Measurements from ENCODE around the gene CDH22. TPM values are rescaled to one million over a fixed set of nuclear protein-coding genes. Genes with fewer than 3 reads are reported as not detected.

Gene CDH22
- total RNA-seq, 4 donors from 2014 or later, result not detected

- no peak overlapping the region for H3K27ac ChIP-seq
- DNase-seq, result no peak
- TF ChIP-seq, protein P1, sequence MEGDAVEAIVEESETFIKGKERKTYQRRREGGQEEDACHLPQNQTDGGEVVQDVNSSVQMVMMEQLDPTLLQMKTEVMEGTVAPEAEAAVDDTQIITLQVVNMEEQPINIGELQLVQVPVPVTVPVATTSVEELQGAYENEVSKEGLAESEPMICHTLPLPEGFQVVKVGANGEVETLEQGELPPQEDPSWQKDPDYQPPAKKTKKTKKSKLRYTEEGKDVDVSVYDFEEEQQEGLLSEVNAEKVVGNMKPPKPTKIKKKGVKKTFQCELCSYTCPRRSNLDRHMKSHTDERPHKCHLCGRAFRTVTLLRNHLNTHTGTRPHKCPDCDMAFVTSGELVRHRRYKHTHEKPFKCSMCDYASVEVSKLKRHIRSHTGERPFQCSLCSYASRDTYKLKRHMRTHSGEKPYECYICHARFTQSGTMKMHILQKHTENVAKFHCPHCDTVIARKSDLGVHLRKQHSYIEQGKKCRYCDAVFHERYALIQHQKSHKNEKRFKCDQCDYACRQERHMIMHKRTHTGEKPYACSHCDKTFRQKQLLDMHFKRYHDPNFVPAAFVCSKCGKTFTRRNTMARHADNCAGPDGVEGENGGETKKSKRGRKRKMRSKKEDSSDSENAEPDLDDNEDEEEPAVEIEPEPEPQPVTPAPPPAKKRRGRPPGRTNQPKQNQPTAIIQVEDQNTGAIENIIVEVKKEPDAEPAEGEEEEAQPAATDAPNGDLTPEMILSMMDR (IDR thresholded peaks at IDR 0.05), result no peak
- no peak for TF ChIP-seq POLR2A (IDR thresholded peaks at IDR 0.05)
- H3K4me1 ChIP-seq, result no peaks in the 10 kb centered on the region
- H3K4me3 ChIP-seq, result no peak overlapping the region
- no peaks in the 10 kb centered on the region for H3K9me3 ChIP-seq
- H3K36me3 ChIP-seq, result no peaks in the 10 kb centered on the region
- no peaks in the 10 kb centered on the region for H3K27me3 ChIP-seq
Observed at GRCh38 chr20:46327557-46327956, 19.3 kb upstream of the CDH22 start.

DNA sequence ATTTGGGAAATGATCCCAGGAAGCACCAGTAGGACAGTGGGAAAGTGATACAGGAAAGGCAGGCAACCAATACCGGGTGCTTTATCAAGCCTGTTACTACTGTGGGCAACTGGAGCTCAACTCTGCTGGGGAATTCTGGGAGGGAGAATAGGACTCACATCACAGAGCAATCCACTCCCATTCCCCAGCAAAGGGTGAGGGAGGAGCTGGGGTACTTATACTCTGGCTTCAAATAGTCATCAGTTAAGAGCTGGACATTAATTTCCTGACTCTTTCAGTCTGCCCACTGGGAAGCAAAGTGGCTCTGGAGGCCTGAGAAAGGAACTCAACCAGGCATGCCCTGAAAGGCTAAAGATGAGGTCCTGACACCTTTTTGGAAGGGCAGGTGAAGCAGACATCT lies 17.5 kb upstream of the CDH22 start:
- no peaks in the 10 kb centered on the region for H3K36me3 ChIP-seq
- H3K27ac ChIP-seq, result no peak overlapping the region
- no peaks in the 10 kb centered on the region for H3K9me3 ChIP-seq
- no peak for DNase-seq
- no peaks in the 10 kb centered on the region for H3K4me1 ChIP-seq
- no peak overlapping the region for H3K4me3 ChIP-seq
- TF ChIP-seq, protein P1 (IDR thresholded peaks at IDR 0.05), result no peak
- no peaks in the 10 kb centered on the region for H3K27me3 ChIP-seq

DNA sequence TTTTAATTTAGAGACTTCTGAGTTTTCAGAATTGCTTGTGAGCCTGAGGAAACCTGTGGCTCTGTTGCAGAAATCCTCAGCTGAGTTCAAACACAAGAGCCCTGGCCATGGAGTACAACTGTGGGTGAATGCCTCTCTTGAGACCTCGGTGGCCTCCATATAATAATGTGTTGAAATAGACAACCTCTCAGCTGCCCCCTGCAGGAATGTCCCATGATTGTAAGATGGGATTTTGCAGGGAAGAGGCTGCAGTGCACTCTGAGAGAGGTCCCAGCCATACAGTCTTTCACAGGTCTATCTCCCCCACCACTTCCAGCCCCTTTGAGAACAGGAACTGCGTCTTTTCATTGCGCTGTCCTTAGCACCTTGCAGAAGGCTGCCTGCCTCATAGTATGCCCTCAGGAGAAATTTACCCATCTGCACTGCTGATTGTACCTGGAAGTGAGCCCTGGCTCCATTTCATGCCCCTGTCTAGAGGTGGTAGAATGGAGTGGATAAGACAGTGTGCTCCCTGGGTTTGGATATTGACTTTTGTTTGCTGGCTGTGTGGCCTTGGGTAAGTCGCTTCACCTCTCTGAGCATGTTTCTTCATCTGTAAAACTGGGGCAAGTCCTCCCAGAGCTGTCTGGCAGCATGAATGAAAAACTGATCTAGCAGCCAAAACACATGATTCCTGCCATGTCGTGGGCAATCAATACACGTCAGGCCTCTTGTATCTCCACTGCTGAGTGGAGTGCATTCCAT lies 16.8 kb upstream of the CDH22 start:
- Histone ChIP-seq H3K27ac (no peak overlapping the region), H3K4me3 (no peak overlapping the region), H3K4me1 (no peaks in the 10 kb centered on the region), H3K9me3 (no peaks in the 10 kb centered on the region), H3K36me3 (no peaks in the 10 kb centered on the region), H3K27me3 (no peaks in the 10 kb centered on the region)
- TF ChIP-seq, protein P1 (IDR thresholded peaks at IDR 0.05), result peak in 3 of 6 experiments; percentile 23 to 32 (median 29)
- no peak for TF ChIP-seq POLR2A (IDR thresholded peaks at IDR 0.05)
- no peak for DNase-seq

- no peaks in the 10 kb centered on the region for H3K4me1 ChIP-seq
- no peak for DNase-seq
- TF ChIP-seq, protein P1 (IDR thresholded peaks at IDR 0.05), result no peak
- TF ChIP-seq POLR2A (IDR thresholded peaks at IDR 0.05), result no peak
- no peak overlapping the region for H3K4me3 ChIP-seq
- H3K9me3 ChIP-seq, result no peaks in the 10 kb centered on the region
- H3K36me3 ChIP-seq, result no peaks in the 10 kb centered on the region
- no peak overlapping the region for H3K27ac ChIP-seq
- H3K27me3 ChIP-seq, result no peaks in the 10 kb centered on the region
Observed at GRCh38 chr20:46324379-46324778, 16.1 kb upstream of the CDH22 start.

DNA sequence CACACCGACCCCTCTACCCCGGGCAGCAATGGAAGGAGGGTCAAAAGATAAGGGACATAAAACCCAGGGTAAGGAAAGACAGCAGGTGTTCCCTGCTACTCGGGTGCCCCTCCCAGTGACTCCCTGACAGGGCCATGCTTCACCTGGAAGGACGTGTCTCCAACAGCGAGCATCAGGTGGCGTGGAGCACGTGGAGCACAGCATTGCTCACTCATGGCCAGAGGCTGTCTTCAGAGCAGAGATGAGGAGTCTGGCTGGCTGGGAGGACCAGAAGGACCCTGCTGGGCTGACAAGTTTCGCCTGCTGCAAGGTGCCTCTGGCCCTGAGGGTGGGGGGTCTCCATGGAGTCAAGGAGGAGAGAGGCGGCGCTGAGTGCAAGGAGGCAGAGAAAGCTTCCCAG lies 15.3 kb upstream of the CDH22 start:
- TF ChIP-seq, protein P1 (IDR thresholded peaks at IDR 0.05), result no peak
- TF ChIP-seq POLR2A (IDR thresholded peaks at IDR 0.05), result no peak
- no peak overlapping the region for H3K27ac ChIP-seq
- DNase-seq, result no peak
- no peaks in the 10 kb centered on the region for H3K36me3 ChIP-seq
- H3K4me3 ChIP-seq, result no peak overlapping the region
- no peaks in the 10 kb centered on the region for H3K27me3 ChIP-seq
- H3K4me1 ChIP-seq, result no peaks in the 10 kb centered on the region
- no peaks in the 10 kb centered on the region for H3K9me3 ChIP-seq
